Neural cell (in vitro differentiated cells): ENCODE measurements around the gene TMEM151A.

Experiments
- CTCF ChIP-seq: fragments of 450-650 bp; IDR thresholded peaks from 2 replicates; pipeline ENCODE4 v1.5.1; 2014; ENCODE audit warnings: antibody characterized with exemption, mild to moderate bottlenecking, moderate library complexity; ENCODE audit not compliant: poor library complexity, severe bottlenecking
- EZH2 ChIP-seq: fragments of 200-600, 300-800 bp; shearing (Covaris generic), sonication (generic); IDR thresholded peaks from 2 replicates; pipeline ENCODE4 v1.6.1; 2014; ENCODE audit warnings: antibody characterized with exemption, low read length, borderline replicate concordance, mild to moderate bottlenecking; ENCODE audit not compliant: insufficient read depth, poor library complexity, severe bottlenecking
- RAD21 ChIP-seq: fragments of 450-650 bp; conservative IDR thresholded peaks from 2 replicates; pipeline ENCODE4 v1.6.1; 2014; ENCODE audit warnings: antibody characterized with exemption, mild to moderate bottlenecking, moderate library complexity
- TAF1 ChIP-seq: IDR thresholded peaks from 2 replicates; pipeline ENCODE4 v1.6.1; 2012; ENCODE audit warnings: low read depth

GRCh38 chr11:66283461-66284105 is 8.1 kb upstream of the TMEM151A start:
- no peak for TF ChIP-seq CTCF
- TF ChIP-seq EZH2 = no peak
- TF ChIP-seq RAD21 = no peak
- TF ChIP-seq TAF1 = no peak
